Gastrocnemius medialis (tissue), 4 donors: ENCODE results near the gene NUAK2. TPM values are rescaled to one million over a fixed set of nuclear protein-coding genes. Genes with fewer than 3 reads are reported as not detected.

Experiments
- ATAC-seq, 2 donors: fragments of 150-250 bp; one replicate each; pipeline ENCODE4 v1.9.1; 2016
- DNase-seq, 2 donors: peaks; one replicate each; pipeline ENCODE4 v3.0.0-alpha.2; 2019
- H3K27ac ChIP-seq, 4 donors: fragments of 200-600 bp; sonication (generic); 1 replicate in 1 of 4; 2 replicates in 3 of 4; pipeline ENCODE4 v1.5.1; 2016 to 2018; ENCODE audit warnings: mild to moderate bottlenecking in 2 of 4, moderate library complexity in 1 of 4
- H3K27me3 ChIP-seq, 3 donors: fragments of 200-600 bp; sonication (generic) in 2 of 3; 1 replicate in 1 of 3; 2 replicates in 2 of 3; pipeline versions ENCODE4 v1.5.1 to v1.6.0; 2016 to 2019; ENCODE audit warnings: mild to moderate bottlenecking in 1 of 3, moderate library complexity in 1 of 3
- H3K36me3 ChIP-seq, 2 donors: fragments of 200-600 bp; sonication (generic) in 1 of 2; one replicate each; pipeline ENCODE4 v1.5.1; 2017 to 2018
- H3K4me1 ChIP-seq, 2 donors: fragments of 200-600 bp; sonication (generic) in 1 of 2; one replicate each; pipeline ENCODE4 v1.5.1; 2016 to 2017; ENCODE audit warnings: mild to moderate bottlenecking in 2 of 2
- H3K4me3 ChIP-seq, 4 donors: fragments of 200-600 bp; sonication (generic) in 3 of 4; 1 replicate in 1 of 4; 2 replicates in 3 of 4; pipeline ENCODE4 v1.5.1; 2016 to 2019; ENCODE audit warnings: mild to moderate bottlenecking in 2 of 4
- H3K9me3 ChIP-seq, 3 donors: fragments of 200-600 bp; sonication (generic) in 2 of 3; 1 replicate in 1 of 3; 2 replicates in 2 of 3; pipeline ENCODE4 v1.5.1; 2016 to 2019
- CTCF ChIP-seq, 5 experiments: fragments of 450-650 bp in 3 of 5; fragments of 200-600 bp in 2 of 5; sonication (generic) in 2 of 5; IDR thresholded peaks in 4 of 5; conservative IDR thresholded peaks in 1 of 5; 1 replicate in 4 of 5; 2 replicates in 1 of 5; pipeline ENCODE4 v1.5.1; 2016 to 2019; ENCODE audit warnings: antibody characterized with exemption in 5 of 5, mild to moderate bottlenecking in 3 of 5, moderate library complexity in 3 of 5
- POLR2A ChIP-seq, 2 donors: fragments of 450-650 bp; IDR thresholded peaks; one replicate each; pipeline ENCODE4 v1.6.1; 2017; ENCODE audit warnings: antibody characterized with exemption in 2 of 2, mild to moderate bottlenecking in 2 of 2, moderate library complexity in 2 of 2
- in situ Hi-C, 4 donors: fragments of 200-750 bp; cut with MboI; loops; one replicate each; pipeline versions ENCODE4 v1.15.0 to v1.8.0; 2017; ENCODE audit warnings: low sequenced_read_pairs in 4 of 4
- intact Hi-C: fragments of 100-400 bp; cut with DNase I; formaldehyde crosslinking; loops from one replicate; pipeline ENCODE4 v1.15.1; 2023; ENCODE audit warnings: low total_unique reads
- total RNA-seq, 4 donors: library from RNA; depleted of rRNA; stranded (reverse); fragments of >200 nt; gene quantifications; one replicate each; pipeline versions ENCODE4 v1.1.0 to v1.2.3, GENCODE V29; 2016

The NUAK2 gene
- total RNA-seq, 4 donors from 2014 or later: 0.42 to 1.9 (median 0.58) TPM

GRCh38 chr1:205316161-205316566 is 5.4 kb downstream of the NUAK2 start:
- Histone ChIP-seq H3K36me3 (no peaks in the 10 kb centered on the region), H3K4me3 (no peak overlapping the region), H3K27ac (peak overlapping the region in 2 of 4 donors; percentile 38 to 84), H3K9me3 (no peaks in the 10 kb centered on the region), H3K4me1 (peaks cover 55 to 67% of the 10 kb centered on the region in 2 donors), H3K27me3 (no peaks in the 10 kb centered on the region)
- in situ Hi-C loops (loop anchor here in 1 of 4 donors (5.0 kb wide), 1 partner anchor 34 kb away; no protein-coding TSS in a partner anchor), intact Hi-C loops (no loop called here)
- ATAC-seq (no peak), DNase-seq (no peak)
- no peak for TF ChIP-seq CTCF (IDR thresholded peaks at IDR 0.05 in 4 of 5, conservative IDR thresholded peaks at IDR 0.05 in 1 of 5)
- TF ChIP-seq POLR2A (IDR thresholded peaks at IDR 0.05): no peak

GRCh38 chr1:205315008-205315618 is 6.4 kb downstream of the NUAK2 start:
- Histone ChIP-seq H3K27ac (no peak overlapping the region), H3K27me3 (no peaks in the 10 kb centered on the region), H3K4me3 (no peak overlapping the region), H3K4me1 (peaks cover 51 to 60% of the 10 kb centered on the region in 2 donors), H3K36me3 (no peaks in the 10 kb centered on the region), H3K9me3 (no peaks in the 10 kb centered on the region)
- DNase-seq (no peak), ATAC-seq (no peak)
- intact Hi-C loops: no loop called here
- TF ChIP-seq POLR2A (IDR thresholded peaks at IDR 0.05) (no peak), CTCF (IDR thresholded peaks at IDR 0.05 in 4 of 5, conservative IDR thresholded peaks at IDR 0.05 in 1 of 5) (no peak)
- in situ Hi-C loops: loop anchor here in 1 of 4 donors (5.0 kb wide), 1 partner anchor 33 kb away; no protein-coding TSS in a partner anchor

- Histone ChIP-seq H3K36me3 (no peaks in the 10 kb centered on the region), H3K9me3 (no peaks in the 10 kb centered on the region), H3K27ac (peak overlapping the region; percentile 9 to 62 (median 34)), H3K4me3 (peak overlapping the region in 2 of 4 donors; percentile 2 to 14), H3K27me3 (no peaks in the 10 kb centered on the region), H3K4me1 (peaks cover 38 to 47% of the 10 kb centered on the region in 2 donors)
- in situ Hi-C loops (no loop called here), intact Hi-C loops (no loop called here)
- peak in 1 of 2 donors; percentile 24 for DNase-seq
- TF ChIP-seq CTCF (IDR thresholded peaks at IDR 0.05 in 4 of 5, conservative IDR thresholded peaks at IDR 0.05 in 1 of 5) (no peak), POLR2A (IDR thresholded peaks at IDR 0.05) (no peak)
- ATAC-seq: no peak
These were observed 7.8 kb downstream of the NUAK2 start for GRCh38 chr1:205313563-205314308.

GRCh38 chr1:205312866-205313562 is 8.5 kb downstream of the NUAK2 start:
- no peaks in the 10 kb centered on the region for H3K36me3 ChIP-seq
- intact Hi-C loops (no loop called here), in situ Hi-C loops (no loop called here)
- ATAC-seq: no peak
- no peaks in the 10 kb centered on the region for H3K9me3 ChIP-seq
- peak overlapping the region; percentile 9 to 62 (median 34) for H3K27ac ChIP-seq
- no peaks in the 10 kb centered on the region for H3K27me3 ChIP-seq
- H3K4me3 ChIP-seq: peak overlapping the region in 1 of 4 donors; percentile 14
- peaks cover 30 to 39% of the 10 kb centered on the region in 2 donors for H3K4me1 ChIP-seq
- TF ChIP-seq POLR2A (IDR thresholded peaks at IDR 0.05) (no peak), CTCF (IDR thresholded peaks at IDR 0.05 in 4 of 5, conservative IDR thresholded peaks at IDR 0.05 in 1 of 5) (no peak)
- no peak for DNase-seq
